Measurements from ENCODE around the gene IFI27. TPM values are rescaled to one million over a fixed set of nuclear protein-coding genes. Genes with fewer than 3 reads are reported as not detected.

Gene IFI27
- polyA plus RNA-seq, 2 of the 4 experiments (the other 2 are of a cell fraction) = 0.76 to 2.2 TPM

DNA sequence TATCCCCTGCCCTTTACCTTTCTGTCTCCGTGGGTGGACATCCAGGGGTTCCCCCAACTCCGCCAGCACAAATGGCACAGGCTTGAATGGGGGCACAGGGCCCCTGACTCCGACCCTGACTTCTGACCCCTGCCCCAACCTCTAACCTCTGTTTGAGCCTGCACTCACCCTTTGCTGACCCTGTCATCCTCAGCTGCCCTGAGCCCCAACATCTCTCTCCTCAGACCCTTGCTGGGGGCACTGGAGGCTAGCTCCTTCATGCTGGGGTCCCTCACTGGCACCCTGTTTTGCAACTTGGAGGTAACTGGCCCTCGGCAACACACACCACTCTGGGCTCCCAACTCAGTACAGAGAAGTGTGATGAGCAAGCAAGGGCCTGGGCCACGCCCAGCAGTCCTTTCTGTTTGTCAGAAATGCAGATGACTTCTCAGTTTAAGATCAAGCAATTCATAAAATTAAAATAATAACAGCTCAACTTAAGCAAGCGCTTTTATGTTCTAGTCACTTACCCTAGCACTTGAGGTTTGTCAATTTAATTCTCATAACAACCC is 2.1 kb downstream of the IFI27 start:
- CTCF ChIA-PET = interaction anchor here (1.1 to 1.9 kb wide), 2 partner anchors 24 to 173 kb away, joined by 3 to 5 read pairs; no protein-coding TSS in a partner anchor
- 73% methylated on average over 5 of the region's 6 CpGs for WGBS (ENCODE audit: missing lambda C conversion rate)
- Histone ChIP-seq H3K4me3 (no peak overlapping the region), H3K4me1 (no peaks in the 10 kb centered on the region), H3K9me3 (no peaks in the 10 kb centered on the region), H3K4me2 (no peak overlapping the region), H3K27ac (no peak overlapping the region)
- DNase-seq (ENCODE audit: low read depth in 1 of 2, low spot score in 1 of 2) (no peak), FAIRE-seq (no peak), ATAC-seq (no peak)
- TF ChIP-seq NPAS2 (CRISPR knock-in tag; IDR thresholded peaks at IDR 0.05; ENCODE audit: borderline replicate concordance) (no peak), POLR2A (IDR thresholded peaks at IDR 0.05; ENCODE audit: low read length) (no peak), FOSL2 (IDR thresholded peaks at IDR 0.05) (no peak), FOSL2 (CRISPR knock-in tag; IDR thresholded peaks at IDR 0.05) (no peak), SMC3 (IDR thresholded peaks at IDR 0.05) (no peak), PBX3 (IDR thresholded peaks at IDR 0.05) (no peak), MAZ (IDR thresholded peaks at IDR 0.05; ENCODE audit: borderline replicate concordance, low read depth, low read length) (no peak), KDM1A (IDR thresholded peaks at IDR 0.05; ENCODE audit: low read depth) (no peak), RFX5 (IDR thresholded peaks at IDR 0.05) (no peak), FOXS1 (CRISPR knock-in tag; IDR thresholded peaks at IDR 0.05) (no peak), GATA3 (IDR thresholded peaks at IDR 0.05; ENCODE audit: borderline replicate concordance) (no peak), HEYL (CRISPR knock-in tag; IDR thresholded peaks at IDR 0.05) (no peak), ZFP36 (IDR thresholded peaks at IDR 0.05; ENCODE audit: borderline replicate concordance, partially characterized antibody) (no peak)
- TF ChIP-seq, protein P1, sequence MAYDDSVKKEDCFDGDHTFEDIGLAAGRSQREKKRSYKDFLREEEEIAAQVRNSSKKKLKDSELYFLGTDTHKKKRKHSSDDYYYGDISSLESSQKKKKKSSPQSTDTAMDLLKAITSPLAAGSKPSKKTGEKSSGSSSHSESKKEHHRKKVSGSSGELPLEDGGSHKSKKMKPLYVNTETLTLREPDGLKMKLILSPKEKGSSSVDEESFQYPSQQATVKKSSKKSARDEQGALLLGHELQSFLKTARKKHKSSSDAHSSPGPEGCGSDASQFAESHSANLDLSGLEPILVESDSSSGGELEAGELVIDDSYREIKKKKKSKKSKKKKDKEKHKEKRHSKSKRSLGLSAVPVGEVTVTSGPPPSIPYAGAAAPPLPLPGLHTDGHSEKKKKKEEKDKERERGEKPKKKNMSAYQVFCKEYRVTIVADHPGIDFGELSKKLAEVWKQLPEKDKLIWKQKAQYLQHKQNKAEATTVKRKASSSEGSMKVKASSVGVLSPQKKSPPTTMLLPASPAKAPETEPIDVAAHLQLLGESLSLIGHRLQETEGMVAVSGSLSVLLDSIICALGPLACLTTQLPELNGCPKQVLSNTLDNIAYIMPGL (CRISPR knock-in tag; IDR thresholded peaks at IDR 0.05; ENCODE audit: borderline replicate concordance) = no peak
- TF ChIP-seq, protein P2, sequence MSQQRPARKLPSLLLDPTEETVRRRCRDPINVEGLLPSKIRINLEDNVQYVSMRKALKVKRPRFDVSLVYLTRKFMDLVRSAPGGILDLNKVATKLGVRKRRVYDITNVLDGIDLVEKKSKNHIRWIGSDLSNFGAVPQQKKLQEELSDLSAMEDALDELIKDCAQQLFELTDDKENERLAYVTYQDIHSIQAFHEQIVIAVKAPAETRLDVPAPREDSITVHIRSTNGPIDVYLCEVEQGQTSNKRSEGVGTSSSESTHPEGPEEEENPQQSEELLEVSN (IDR thresholded peaks at IDR 0.05; ENCODE audit: borderline replicate concordance, low read depth) = no peak
- TF ChIP-seq, protein P3, sequence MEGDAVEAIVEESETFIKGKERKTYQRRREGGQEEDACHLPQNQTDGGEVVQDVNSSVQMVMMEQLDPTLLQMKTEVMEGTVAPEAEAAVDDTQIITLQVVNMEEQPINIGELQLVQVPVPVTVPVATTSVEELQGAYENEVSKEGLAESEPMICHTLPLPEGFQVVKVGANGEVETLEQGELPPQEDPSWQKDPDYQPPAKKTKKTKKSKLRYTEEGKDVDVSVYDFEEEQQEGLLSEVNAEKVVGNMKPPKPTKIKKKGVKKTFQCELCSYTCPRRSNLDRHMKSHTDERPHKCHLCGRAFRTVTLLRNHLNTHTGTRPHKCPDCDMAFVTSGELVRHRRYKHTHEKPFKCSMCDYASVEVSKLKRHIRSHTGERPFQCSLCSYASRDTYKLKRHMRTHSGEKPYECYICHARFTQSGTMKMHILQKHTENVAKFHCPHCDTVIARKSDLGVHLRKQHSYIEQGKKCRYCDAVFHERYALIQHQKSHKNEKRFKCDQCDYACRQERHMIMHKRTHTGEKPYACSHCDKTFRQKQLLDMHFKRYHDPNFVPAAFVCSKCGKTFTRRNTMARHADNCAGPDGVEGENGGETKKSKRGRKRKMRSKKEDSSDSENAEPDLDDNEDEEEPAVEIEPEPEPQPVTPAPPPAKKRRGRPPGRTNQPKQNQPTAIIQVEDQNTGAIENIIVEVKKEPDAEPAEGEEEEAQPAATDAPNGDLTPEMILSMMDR (IDR thresholded peaks at IDR 0.05) = no peak
- POLR2A ChIA-PET = no interaction called here

DNA sequence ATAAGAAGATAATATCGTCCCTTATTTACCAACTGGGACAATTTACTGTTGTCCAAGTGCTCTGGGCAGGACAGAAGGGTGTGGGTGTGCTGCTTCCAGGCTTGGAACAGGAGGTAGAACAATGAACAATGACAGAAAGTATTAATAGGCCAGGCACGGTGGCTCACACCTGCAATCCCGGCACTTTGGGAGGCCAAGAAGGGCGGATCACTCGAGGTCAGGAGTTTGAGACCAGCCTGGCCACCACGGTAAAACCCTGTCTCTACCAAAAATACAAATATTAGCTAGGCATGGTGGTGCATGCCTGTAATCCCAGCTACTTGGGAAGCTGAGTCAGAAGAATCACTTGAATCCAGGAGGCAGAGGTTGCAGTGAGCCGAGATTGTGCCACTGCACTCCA is 2.5 kb downstream of the IFI27 start:
- ChIA-PET CTCF (interaction anchor here (0.6 to 1.1 kb wide), 2 partner anchors 23 to 792 kb away, joined by 3 read pairs; no protein-coding TSS in a partner anchor), POLR2A (no interaction called here)
- Histone ChIP-seq H3K4me2 (no peak overlapping the region), H3K9me3 (no peaks in the 10 kb centered on the region), H3K4me1 (no peaks in the 10 kb centered on the region), H3K27ac (no peak overlapping the region), H3K4me3 (no peak overlapping the region)
- ATAC-seq = no peak
- TF ChIP-seq TP53 (CRISPR knock-in tag; IDR thresholded peaks at IDR 0.05) (no peak), CEBPB (IDR thresholded peaks at IDR 0.05) (no peak)
- FAIRE-seq = no peak
- no peak for DNase-seq (ENCODE audit: low read depth in 1 of 2, low spot score in 1 of 2)
- WGBS (ENCODE audit: missing lambda C conversion rate) = 80% methylated on average over 7 of the region's 7 CpGs

DNA sequence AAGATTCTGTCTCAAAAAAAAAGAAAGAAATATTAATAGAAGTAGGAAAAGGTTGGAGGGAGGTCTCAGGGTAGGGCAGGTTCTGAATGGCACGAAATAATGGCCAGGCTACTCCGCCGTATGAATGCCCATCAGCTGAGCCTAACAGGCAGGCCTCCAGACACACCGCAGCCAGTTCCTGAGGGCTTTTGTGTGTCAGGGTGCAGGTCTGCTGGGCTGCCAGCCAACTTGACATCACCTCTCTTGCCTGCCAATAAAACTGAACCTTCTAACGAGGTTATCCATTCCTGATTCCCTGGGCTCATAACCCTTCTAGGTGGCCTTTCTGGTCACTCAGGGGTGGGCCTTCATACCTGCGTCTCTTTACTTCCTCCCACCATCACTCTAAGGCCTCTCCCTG is 3.0 kb downstream of the IFI27 start:
- H3K4me1 ChIP-seq = no peaks in the 10 kb centered on the region
- no peak overlapping the region for H3K4me2 ChIP-seq
- ChIA-PET POLR2A (no interaction called here), CTCF (interaction anchor here (0.6 to 0.9 kb wide), 2 partner anchors 77 to 793 kb away, joined by 3 to 6 read pairs; no protein-coding TSS in a partner anchor)
- H3K9me3 ChIP-seq = no peaks in the 10 kb centered on the region
- H3K4me3 ChIP-seq = no peak overlapping the region
- no peak for ATAC-seq
- 63% methylated on average over 6 of the region's 6 CpGs for WGBS (ENCODE audit: missing lambda C conversion rate)
- no peak for DNase-seq (ENCODE audit: low read depth in 1 of 2, low spot score in 1 of 2)
- no peak for FAIRE-seq
- no peak overlapping the region for H3K27ac ChIP-seq
- TF ChIP-seq ATOH8 (CRISPR knock-in tag; IDR thresholded peaks at IDR 0.05; ENCODE audit: low read depth) = no peak
- TF ChIP-seq PBX3 (IDR thresholded peaks at IDR 0.05) = no peak
- TF ChIP-seq, protein P4, sequence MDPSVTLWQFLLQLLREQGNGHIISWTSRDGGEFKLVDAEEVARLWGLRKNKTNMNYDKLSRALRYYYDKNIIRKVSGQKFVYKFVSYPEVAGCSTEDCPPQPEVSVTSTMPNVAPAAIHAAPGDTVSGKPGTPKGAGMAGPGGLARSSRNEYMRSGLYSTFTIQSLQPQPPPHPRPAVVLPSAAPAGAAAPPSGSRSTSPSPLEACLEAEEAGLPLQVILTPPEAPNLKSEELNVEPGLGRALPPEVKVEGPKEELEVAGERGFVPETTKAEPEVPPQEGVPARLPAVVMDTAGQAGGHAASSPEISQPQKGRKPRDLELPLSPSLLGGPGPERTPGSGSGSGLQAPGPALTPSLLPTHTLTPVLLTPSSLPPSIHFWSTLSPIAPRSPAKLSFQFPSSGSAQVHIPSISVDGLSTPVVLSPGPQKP (IDR thresholded peaks at IDR 0.05; ENCODE audit: low read depth, low read length) = no peak
- no peak for TF ChIP-seq KDM5A (IDR thresholded peaks at IDR 0.05)
- no peak for TF ChIP-seq HOXB13 (CRISPR knock-in tag; IDR thresholded peaks at IDR 0.05; ENCODE audit: low read depth)
- TF ChIP-seq POLR2AphosphoS2 (conservative IDR thresholded peaks at IDR 0.05; ENCODE audit: low read length) = no peak
- TF ChIP-seq KDM1A (IDR thresholded peaks at IDR 0.05; ENCODE audit: low read depth) = no peak
- TF ChIP-seq MAZ (IDR thresholded peaks at IDR 0.05; ENCODE audit: borderline replicate concordance, low read depth, low read length) = no peak
- no peak for TF ChIP-seq RFX5 (IDR thresholded peaks at IDR 0.05)
- no peak for TF ChIP-seq ZNF302 (CRISPR knock-in tag; IDR thresholded peaks at IDR 0.05)
- no peak for TF ChIP-seq TP53 (CRISPR knock-in tag; IDR thresholded peaks at IDR 0.05)
- TF ChIP-seq MAFK (IDR thresholded peaks at IDR 0.05; ENCODE audit: partially characterized antibody) = no peak

Data from A549 (cell line).